BLaER1 treated with 17β-estradiol and CSF1 and Interleukin-3, amounts not matched to agents 10 nM and 100 nM (cell line): ENCODE results near the gene PSPN.

ENCODE experiments used
- H3K27ac ChIP-seq, 11 experiments: shearing (Covaris generic); formaldehyde crosslinking; 2 replicates each; pipeline ENCODE4 v1.8.1; 2022
- H3K27me3 ChIP-seq, 11 experiments: shearing (Covaris generic); formaldehyde crosslinking; 2 replicates each; pipeline ENCODE4 v1.8.1; 2022
- H3K36me3 ChIP-seq, 11 experiments: shearing (Covaris generic); formaldehyde crosslinking; 2 replicates each; pipeline ENCODE4 v1.8.1; 2022
- H3K4me1 ChIP-seq, 10 experiments: shearing (Covaris generic); formaldehyde crosslinking; 2 replicates each; pipeline ENCODE4 v1.8.1; 2022
- H3K4me2 ChIP-seq, 11 experiments: shearing (Covaris generic); formaldehyde crosslinking; 2 replicates each; pipeline ENCODE4 v1.8.1; 2022
- H3K4me3 ChIP-seq, 10 experiments: shearing (Covaris generic); formaldehyde crosslinking; 2 replicates each; pipeline ENCODE4 v1.8.1; 2022
- H3K9ac ChIP-seq, 11 experiments: shearing (Covaris generic); formaldehyde crosslinking; 2 replicates each; pipeline ENCODE4 v1.8.1; 2022
- H3K9me3 ChIP-seq, 11 experiments: shearing (Covaris generic); formaldehyde crosslinking; replicated peaks in 1 of 11; 2 replicates each; pipeline ENCODE4 v1.8.1; 2022
- H4K20me1 ChIP-seq, 11 experiments: shearing (Covaris generic); formaldehyde crosslinking; 2 replicates each; pipeline ENCODE4 v1.8.1; 2022
- Cebpa-rat ChIP-seq, 11 experiments: shearing (Covaris generic); IDR thresholded peaks; 2 replicates each; pipeline ENCODE4 v1.8.1; 2022

PSPN gene

GRCh38 chr19:6417713-6418561 is 42.2 kb upstream of the PSPN start:
- no peak overlapping the region for H3K4me2 ChIP-seq
- H3K36me3 ChIP-seq: peaks cover 94 to 100% (median 99%) of the 10 kb centered on the region in 11 experiments
- no peaks in the 10 kb centered on the region for H3K9me3 ChIP-seq
- H3K4me1 ChIP-seq: peaks cover 9 to 25% (median 13%) of the 10 kb centered on the region in 10 experiments
- H4K20me1 ChIP-seq: peaks cover 78 to 100% (median 92%) of the 10 kb centered on the region in 11 experiments
- H3K27me3 ChIP-seq: no peaks in the 10 kb centered on the region
- no peak overlapping the region for H3K9ac ChIP-seq
- H3K4me3 ChIP-seq: no peak overlapping the region
- no peak overlapping the region for H3K27ac ChIP-seq
- no peak for TF ChIP-seq Cebpa-rat (IDR thresholded peaks at IDR 0.05)

- Histone ChIP-seq H3K36me3 (peaks cover 90 to 100% (median 98%) of the 10 kb centered on the region in 11 experiments), H3K4me2 (no peak overlapping the region), H3K9me3 (no peaks in the 10 kb centered on the region), H3K27me3 (no peaks in the 10 kb centered on the region), H3K4me3 (no peak overlapping the region), H3K9ac (no peak overlapping the region), H3K4me1 (peaks cover 0 to 14% (median 2%) of the 10 kb centered on the region in 10 experiments; a peak in 14 of 20 replicates), H4K20me1 (peaks cover 67 to 100% (median 92%) of the 10 kb centered on the region in 11 experiments), H3K27ac (no peak overlapping the region)
- TF ChIP-seq Cebpa-rat (IDR thresholded peaks at IDR 0.05): no peak
Measured at GRCh38 chr19:6416658-6417405, 41.1 kb upstream of the PSPN start.

GRCh38 chr19:6415591-6416190 is 40.0 kb upstream of the PSPN start:
- Histone ChIP-seq H3K36me3 (peaks cover 79 to 92% (median 87%) of the 10 kb centered on the region in 11 experiments), H3K9ac (no peak overlapping the region), H3K27ac (no peak overlapping the region), H4K20me1 (peaks cover 55 to 93% (median 84%) of the 10 kb centered on the region in 11 experiments), H3K4me1 (peaks cover 0 to 3% (median 0%) of the 10 kb centered on the region in 10 experiments; a peak in 1 of 20 replicates), H3K4me2 (no peak overlapping the region), H3K4me3 (no peak overlapping the region), H3K27me3 (no peaks in the 10 kb centered on the region), H3K9me3 (no peaks in the 10 kb centered on the region)
- TF ChIP-seq Cebpa-rat (IDR thresholded peaks at IDR 0.05): no peak

GRCh38 chr19:6414793-6415590 is 39.3 kb upstream of the PSPN start:
- Histone ChIP-seq H3K4me2 (no peak overlapping the region), H3K27ac (no peak overlapping the region), H3K9me3 (no peaks in the 10 kb centered on the region), H3K36me3 (peaks cover 72 to 85% (median 80%) of the 10 kb centered on the region in 11 experiments), H3K27me3 (no peaks in the 10 kb centered on the region), H3K4me1 (no peaks in the 10 kb centered on the region; a peak in 1 of 20 replicates), H3K9ac (no peak overlapping the region), H3K4me3 (no peak overlapping the region), H4K20me1 (peaks cover 48 to 86% (median 77%) of the 10 kb centered on the region in 11 experiments)
- TF ChIP-seq Cebpa-rat (IDR thresholded peaks at IDR 0.05): no peak

- Histone ChIP-seq H3K9me3 (no peaks in the 10 kb centered on the region), H3K36me3 (peaks cover 62 to 75% (median 70%) of the 10 kb centered on the region in 11 experiments), H3K27ac (no peak overlapping the region), H3K4me3 (no peak overlapping the region), H4K20me1 (peaks cover 38 to 76% (median 67%) of the 10 kb centered on the region in 11 experiments), H3K9ac (no peak overlapping the region), H3K4me1 (no peaks in the 10 kb centered on the region), H3K27me3 (no peaks in the 10 kb centered on the region), H3K4me2 (no peak overlapping the region)
- TF ChIP-seq Cebpa-rat (IDR thresholded peaks at IDR 0.05): no peak
Measured at GRCh38 chr19:6413721-6414643, 38.2 kb upstream of the PSPN start.

- TF ChIP-seq Cebpa-rat (IDR thresholded peaks at IDR 0.05): no peak
- Histone ChIP-seq H3K4me3 (no peak overlapping the region), H3K9ac (no peak overlapping the region), H3K27ac (no peak overlapping the region), H3K36me3 (peaks cover 55 to 68% (median 63%) of the 10 kb centered on the region in 11 experiments), H3K4me2 (no peak overlapping the region), H4K20me1 (peaks cover 31 to 69% (median 60%) of the 10 kb centered on the region in 11 experiments), H3K4me1 (no peaks in the 10 kb centered on the region), H3K27me3 (no peaks in the 10 kb centered on the region), H3K9me3 (no peaks in the 10 kb centered on the region)
Measured at GRCh38 chr19:6413291-6413690, 37.6 kb upstream of the PSPN start.

GRCh38 chr19:6412447-6413091 is 36.8 kb upstream of the PSPN start:
- H4K20me1 ChIP-seq: peaks cover 24 to 62% (median 52%) of the 10 kb centered on the region in 11 experiments; a peak in 21 of 22 replicates
- H3K9ac ChIP-seq: no peak overlapping the region
- no peak overlapping the region for H3K4me3 ChIP-seq
- no peaks in the 10 kb centered on the region for H3K27me3 ChIP-seq
- no peak for TF ChIP-seq Cebpa-rat (IDR thresholded peaks at IDR 0.05)
- H3K9me3 ChIP-seq: no peaks in the 10 kb centered on the region
- no peak overlapping the region for H3K4me2 ChIP-seq
- peaks cover 48 to 61% (median 56%) of the 10 kb centered on the region in 11 experiments for H3K36me3 ChIP-seq
- no peak overlapping the region for H3K27ac ChIP-seq
- H3K4me1 ChIP-seq: no peaks in the 10 kb centered on the region
